Measurements from ENCODE around the gene HOTAIR. TPM values are rescaled to one million over a fixed set of nuclear protein-coding genes. Genes with fewer than 3 reads are reported as not detected.

The HOTAIR gene
- polyA plus RNA-seq (2011; rRNA removed) (11.4 and 18.9 TPM in 2 replicates), polyA minus RNA-seq (2011; rRNA and poly(A)+ RNA removed) (1.2 and 1.5 TPM in 2 replicates)

DNA sequence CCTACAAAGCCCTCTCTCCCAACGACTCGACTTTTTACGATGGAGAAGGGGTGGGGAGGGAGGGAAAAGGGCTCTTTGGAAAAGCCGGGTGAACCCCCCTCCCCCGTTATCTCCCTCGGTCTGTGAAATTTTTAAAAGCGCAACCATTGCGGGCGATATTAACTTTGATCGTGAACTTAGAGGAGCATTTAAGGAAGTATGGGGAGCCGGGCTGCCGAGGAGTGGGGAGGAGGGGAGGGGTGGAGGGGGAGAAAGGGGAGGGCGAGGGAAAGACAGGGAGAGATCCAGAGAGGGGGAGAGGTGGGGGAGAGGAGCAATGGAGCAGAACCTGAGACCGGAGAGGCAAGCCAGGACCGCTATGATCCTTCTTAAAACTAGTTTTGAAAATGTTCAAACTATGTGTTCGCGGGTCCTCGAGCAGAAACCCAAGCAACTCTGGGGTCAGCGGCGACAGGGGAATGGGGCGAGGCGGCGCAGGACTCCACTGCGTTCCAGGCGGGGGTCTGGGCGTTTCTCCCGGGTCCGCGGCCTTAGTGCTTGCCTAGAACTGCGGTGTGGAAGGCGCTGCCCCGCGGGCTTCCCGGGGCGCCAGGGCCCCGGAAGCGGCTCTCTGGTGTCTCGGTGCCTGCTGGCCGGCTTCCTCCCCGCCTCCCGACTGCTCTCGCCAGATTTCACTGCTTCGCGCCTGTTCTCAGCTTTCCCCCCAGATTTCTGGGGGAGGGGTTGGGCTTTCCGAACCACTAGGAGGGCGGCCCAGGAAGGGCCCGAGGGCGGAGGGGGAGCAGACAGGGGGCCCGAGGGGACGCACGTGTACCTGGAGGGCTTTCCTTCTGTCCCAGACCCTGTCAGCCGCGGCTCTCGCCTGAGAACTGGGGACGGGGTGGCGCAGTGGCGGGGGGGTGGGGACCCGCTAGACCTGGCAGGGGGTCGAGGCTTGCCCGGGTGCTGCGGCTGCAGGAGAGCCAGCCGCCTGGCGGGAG lies at the start of gene HOTAIR:
HOTAIR (minus strand) TSS at position 871 of the 980 bp plus-strand sequence.
- TF ChIP-seq CTCF (IDR thresholded peaks at IDR 0.05; ENCODE audit: insufficient read depth, low read depth, low read length) = no peak
- Histone ChIP-seq H3K4me3 (ENCODE audit: low read depth, low read length) (peak within 1 kb of the TSS; percentile 64), H3K27me3 (ENCODE audit: control insufficient read depth, insufficient read depth, low read length) (no peaks in the 10 kb centered on the region; the same call in none of the 2 replicates), H3K36me3 (ENCODE audit: control insufficient read depth, insufficient read depth, low read length) (no peaks in the 10 kb centered on the region)
- ChIA-PET CTCF (interaction anchor here (0.6 to 1.3 kb wide), 5 partner anchors 10 to 326 kb away, joined by 3 read pairs; partner anchors contain the start of gene HOXC10), POLR2A (no interaction called here)
- no peak for DNase-seq (ENCODE audit: low read depth)

GRCh38 chr12:54024127-54024526 lies 49.4 kb upstream of the HOTAIR start:
- ChIA-PET POLR2A (no interaction called here), CTCF (interaction anchor here (0.8 to 6.7 kb wide), 10 partner anchors 9 to 268 kb away, joined by 3 to 35 read pairs (median 5); partner anchors contain the start of genes HOXC5 and HOXC8)
- TF ChIP-seq CTCF (IDR thresholded peaks at IDR 0.05; ENCODE audit: insufficient read depth, low read depth, low read length) = no peak
- H3K4me3 ChIP-seq (ENCODE audit: low read depth, low read length) = no peak overlapping the region
- peaks cover 3% of the 10 kb centered on the region; the same call in 1 of the 2 replicates for H3K27me3 ChIP-seq (ENCODE audit: control insufficient read depth, insufficient read depth, low read length)
- H3K36me3 ChIP-seq (ENCODE audit: control insufficient read depth, insufficient read depth, low read length) = no peaks in the 10 kb centered on the region; the same call in 1 of the 2 replicates
- no peak for DNase-seq (ENCODE audit: low read depth)

GRCh38 chr12:54022960-54023884 lies 48.5 kb upstream of the HOTAIR start:
- no peaks in the 10 kb centered on the region for H3K36me3 ChIP-seq (ENCODE audit: control insufficient read depth, insufficient read depth, low read length)
- ChIA-PET POLR2A (no interaction called here), CTCF (interaction anchor here (0.8 to 6.7 kb wide), 11 partner anchors 9 to 267 kb away, joined by 3 to 35 read pairs (median 5); partner anchors contain the start of gene HOXC5)
- DNase-seq (ENCODE audit: low read depth) = no peak
- peaks cover 3% of the 10 kb centered on the region; the same call in 1 of the 2 replicates for H3K27me3 ChIP-seq (ENCODE audit: control insufficient read depth, insufficient read depth, low read length)
- H3K4me3 ChIP-seq (ENCODE audit: low read depth, low read length) = no peak overlapping the region
- TF ChIP-seq CTCF (IDR thresholded peaks at IDR 0.05; ENCODE audit: insufficient read depth, low read depth, low read length) = no peak

- DNase-seq (ENCODE audit: low read depth) = no peak
- TF ChIP-seq CTCF (IDR thresholded peaks at IDR 0.05; ENCODE audit: insufficient read depth, low read depth, low read length) = no peak
- Histone ChIP-seq H3K4me3 (ENCODE audit: low read depth, low read length) (no peak overlapping the region), H3K36me3 (ENCODE audit: control insufficient read depth, insufficient read depth, low read length) (no peaks in the 10 kb centered on the region), H3K27me3 (ENCODE audit: control insufficient read depth, insufficient read depth, low read length) (peaks cover 3% of the 10 kb centered on the region; the same call in 1 of the 2 replicates)
- CTCF ChIA-PET = interaction anchor here (1.0 to 2.1 kb wide), 3 partner anchors 11 to 187 kb away, joined by 4 to 11 read pairs (median 4); partner anchors contain the start of gene HOXC5
- POLR2A ChIA-PET = no interaction called here
Measured at GRCh38 chr12:54021432-54022013, 46.8 kb upstream of the HOTAIR start.

All from BJ (cell line).